Trophoblast cell (in vitro differentiated cells and primary cell): ENCODE data around the gene HSPBP1.

Experiments used
- DNase-seq, 2 donors: peaks; one replicate each; pipeline ENCODE4 v3.0.0-alpha.2; 2016
- H2AFZ ChIP-seq: 2 replicates; pipeline ENCODE4 v1.6.1; 2013; ENCODE audit warnings: low read length, moderate library complexity, mild to moderate bottlenecking; ENCODE audit not compliant: insufficient read depth, poor library complexity
- H2AK5ac ChIP-seq: 2 replicates; pipeline ENCODE4 v1.6.1; 2013; ENCODE audit warnings: mild to moderate bottlenecking, low read length
- H2BK120ac ChIP-seq: 2 replicates; pipeline ENCODE4 v1.6.1; 2013; ENCODE audit warnings: low read length, mild to moderate bottlenecking, moderate library complexity; ENCODE audit not compliant: insufficient read depth, poor library complexity
- H2BK12ac ChIP-seq: 2 replicates; pipeline ENCODE4 v1.6.1; 2013; ENCODE audit warnings: mild to moderate bottlenecking, low read length, moderate library complexity
- H2BK5ac ChIP-seq: 2 replicates; pipeline ENCODE4 v1.6.1; 2013; ENCODE audit warnings: low read length, low read depth, moderate library complexity, mild to moderate bottlenecking; ENCODE audit not compliant: poor library complexity
- H3K14ac ChIP-seq: 2 replicates; pipeline ENCODE4 v1.6.1; 2013; ENCODE audit warnings: mild to moderate bottlenecking, low read length
- H3K18ac ChIP-seq: 2 replicates; pipeline ENCODE4 v1.6.1; 2013; ENCODE audit warnings: mild to moderate bottlenecking, low read length
- H3K23ac ChIP-seq: 2 replicates; pipeline ENCODE4 v1.6.1; 2013; ENCODE audit warnings: low read length
- H3K27ac ChIP-seq: 2 replicates; pipeline ENCODE4 v1.5.1; 2013; ENCODE audit warnings: low read depth, mild to moderate bottlenecking, inconsistent platforms, low read length, moderate library complexity
- H3K27me3 ChIP-seq: 2 replicates; pipeline ENCODE4 v1.6.1; 2013; ENCODE audit warnings: inconsistent platforms, mild to moderate bottlenecking, low read length, moderate library complexity; ENCODE audit not compliant: insufficient read depth
- H3K36me3 ChIP-seq, 2 experiments: 1 replicate in 1 of 2; 2 replicates in 1 of 2; pipeline ENCODE4 v1.6.1; 2013; ENCODE audit warnings: low read length in 2 of 2, mild to moderate bottlenecking in 2 of 2, moderate library complexity in 1 of 2; ENCODE audit not compliant: insufficient read depth in 2 of 2, control insufficient read depth in 1 of 2
- H3K4ac ChIP-seq: 2 replicates; pipeline ENCODE4 v1.6.1; 2013; ENCODE audit warnings: low read depth, mild to moderate bottlenecking, low read length, moderate library complexity
- H3K4me1 ChIP-seq, 2 experiments: 1 replicate in 1 of 2; 2 replicates in 1 of 2; pipeline ENCODE4 v1.6.1; 2013; ENCODE audit warnings: low read length in 2 of 2, mild to moderate bottlenecking in 2 of 2, moderate library complexity in 1 of 2; ENCODE audit not compliant: insufficient read depth in 2 of 2, control insufficient read depth in 1 of 2
- H3K4me2 ChIP-seq: 2 replicates; pipeline ENCODE4 v1.6.1; 2013; ENCODE audit warnings: inconsistent platforms, mild to moderate bottlenecking, low read length, moderate library complexity
- H3K4me3 ChIP-seq: 2 replicates; pipeline ENCODE4 v1.5.1; 2013; ENCODE audit warnings: mild to moderate bottlenecking, low read depth, low read length, inconsistent platforms
- H3K79me1 ChIP-seq: one replicate; pipeline ENCODE4 v1.6.1; 2013; ENCODE audit warnings: low read length
- H3K79me2 ChIP-seq: 2 replicates; pipeline ENCODE4 v1.6.1; 2013; ENCODE audit warnings: low read length, mild to moderate bottlenecking; ENCODE audit not compliant: control insufficient read depth, insufficient read depth, poor library complexity
- H3K9ac ChIP-seq: 2 replicates; pipeline ENCODE4 v1.6.1; 2013; ENCODE audit warnings: mild to moderate bottlenecking, low read length
- H3K9me3 ChIP-seq: 2 replicates; pipeline ENCODE4 v1.6.1; 2013; ENCODE audit warnings: low read depth, mild to moderate bottlenecking, control low read depth, inconsistent platforms, low read length; ENCODE audit not compliant: insufficient read depth
- H4K12ac ChIP-seq: 2 replicates; pipeline ENCODE4 v1.6.1; 2013; ENCODE audit warnings: low read depth, mild to moderate bottlenecking, low read length, moderate library complexity
- H4K8ac ChIP-seq: 2 replicates; pipeline ENCODE4 v1.6.1; 2013; ENCODE audit warnings: low read depth, mild to moderate bottlenecking, low read length, moderate library complexity
- H4K91ac ChIP-seq: one replicate; pipeline ENCODE4 v1.6.1; 2013; ENCODE audit warnings: low read depth, mild to moderate bottlenecking, low read length, moderate library complexity
- WGBS: extraction: QIAGEN DNeasy Blood & Tissue Kit; methylation state at CpG from one replicate; pipeline ENCODE4 v1.1.7; 2013; ENCODE audit warnings: missing lambda C conversion rate; ENCODE audit not compliant: insufficient read length, insufficient coverage; ENCODE audit errors: extremely low coverage; 5-methylcytosine and 5-hydroxymethylcytosine counted together

HSPBP1 gene

DNA sequence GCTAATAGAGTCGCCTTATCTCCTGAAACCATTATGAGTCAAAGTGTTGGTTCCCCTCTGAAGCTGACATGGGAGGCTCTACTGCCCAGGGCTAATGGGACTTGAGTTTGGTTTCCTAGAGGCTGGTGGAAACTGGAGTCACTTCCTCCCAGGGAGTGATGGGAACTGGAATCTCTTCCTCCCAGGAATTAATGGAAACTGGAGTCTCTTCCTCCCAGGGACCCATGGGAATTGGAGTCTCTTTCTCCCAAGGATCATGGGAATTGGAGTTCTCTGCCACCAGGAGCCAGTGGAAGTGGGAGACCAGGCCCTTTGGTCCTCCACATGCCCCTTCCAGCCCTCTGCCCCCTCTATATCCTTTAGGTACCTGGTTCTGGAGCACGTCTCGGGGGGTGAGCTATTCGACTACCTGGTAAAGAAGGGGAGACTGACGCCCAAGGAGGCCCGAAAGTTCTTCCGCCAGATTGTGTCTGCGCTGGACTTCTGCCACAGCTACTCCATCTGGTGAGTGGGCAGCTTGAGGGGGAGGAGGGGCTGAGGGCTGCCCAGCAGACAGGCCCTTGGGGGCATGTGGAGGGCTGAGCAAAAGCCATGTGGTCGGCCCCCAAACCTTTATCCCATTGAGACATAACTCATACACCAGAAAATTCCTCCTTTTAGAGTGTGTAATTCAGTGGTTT is 9.3 kb upstream of the HSPBP1 start:
- Histone ChIP-seq H3K4ac (no peak overlapping the region), H3K9me3 (peaks cover 4% of the 10 kb centered on the region), H2BK120ac (no peak overlapping the region), H3K27ac (no peak overlapping the region), H3K4me3 (no peak overlapping the region), H3K79me1 (no peaks in the 10 kb centered on the region), H2BK5ac (no peak overlapping the region), H2AK5ac (no peak overlapping the region), H2BK12ac (no peak overlapping the region), H4K91ac (no peak overlapping the region), H2AFZ (no peak overlapping the region), H3K18ac (no peak overlapping the region), H3K27me3 (no peaks in the 10 kb centered on the region), H4K8ac (no peak overlapping the region), H4K12ac (no peak overlapping the region), H3K23ac (no peak overlapping the region), H3K14ac (no peak overlapping the region), H3K9ac (no peak overlapping the region), H3K36me3 (peaks cover 9 to 16% of the 10 kb centered on the region in 2 experiments), H3K4me1 (peaks cover 3 to 6% of the 10 kb centered on the region in 2 experiments), H3K4me2 (no peak overlapping the region), H3K79me2 (no peaks in the 10 kb centered on the region)
- no peak for DNase-seq
- WGBS: no CpG with 5 or more reads among the region's 9 CpGs

DNA sequence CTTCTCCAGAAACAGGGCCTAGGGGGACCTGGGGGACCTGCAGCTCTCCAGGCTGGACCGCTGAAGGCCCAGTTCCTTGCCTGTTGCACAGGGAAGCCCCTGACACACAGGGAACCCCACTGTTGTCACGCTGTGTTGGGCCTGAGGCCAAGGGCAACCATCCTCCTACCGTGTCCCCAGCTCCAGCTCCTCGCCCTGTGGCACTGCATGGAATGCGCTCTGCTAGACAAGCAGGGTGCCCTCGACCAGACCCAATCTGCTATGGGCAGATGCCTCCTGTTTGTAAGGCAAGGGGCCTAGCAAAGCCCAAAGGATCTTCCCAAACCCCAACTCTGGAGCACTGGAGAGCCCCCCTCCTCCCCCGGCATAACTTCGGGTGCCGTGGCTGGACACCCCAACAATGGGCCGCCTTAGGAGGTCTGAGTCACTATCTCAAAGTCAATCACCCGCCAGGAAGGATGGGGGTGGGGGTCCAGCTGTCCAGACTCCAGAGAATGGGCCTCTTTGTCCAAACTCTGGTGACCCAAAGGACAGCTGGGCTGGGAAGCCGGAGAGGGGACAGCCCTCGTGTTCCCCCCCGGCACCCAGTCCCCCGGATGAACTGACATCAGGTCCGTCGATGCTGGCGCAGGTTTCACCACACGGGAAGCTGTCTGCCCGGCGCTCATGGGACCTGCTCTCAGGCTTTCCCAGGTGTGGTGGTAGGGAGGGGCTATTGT is 7.6 kb upstream of the HSPBP1 start:
- Histone ChIP-seq H3K14ac (no peak overlapping the region), H2BK5ac (no peak overlapping the region), H2BK120ac (no peak overlapping the region), H4K8ac (no peak overlapping the region), H4K12ac (no peak overlapping the region), H3K36me3 (peaks cover 9 to 14% of the 10 kb centered on the region in 2 experiments), H2AK5ac (no peak overlapping the region), H3K18ac (no peak overlapping the region), H2BK12ac (no peak overlapping the region), H2AFZ (no peak overlapping the region), H3K4me1 (peaks cover 3 to 6% of the 10 kb centered on the region in 2 experiments), H3K27ac (no peak overlapping the region), H3K9ac (peak overlapping the region; percentile 15), H3K79me1 (no peaks in the 10 kb centered on the region), H3K27me3 (no peaks in the 10 kb centered on the region), H4K91ac (no peak overlapping the region), H3K4me2 (no peak overlapping the region), H3K79me2 (no peaks in the 10 kb centered on the region), H3K9me3 (peaks cover 4% of the 10 kb centered on the region), H3K23ac (no peak overlapping the region), H3K4me3 (no peak overlapping the region), H3K4ac (no peak overlapping the region)
- no CpG with 5 or more reads among the region's 21 CpGs for WGBS
- no peak for DNase-seq

DNA sequence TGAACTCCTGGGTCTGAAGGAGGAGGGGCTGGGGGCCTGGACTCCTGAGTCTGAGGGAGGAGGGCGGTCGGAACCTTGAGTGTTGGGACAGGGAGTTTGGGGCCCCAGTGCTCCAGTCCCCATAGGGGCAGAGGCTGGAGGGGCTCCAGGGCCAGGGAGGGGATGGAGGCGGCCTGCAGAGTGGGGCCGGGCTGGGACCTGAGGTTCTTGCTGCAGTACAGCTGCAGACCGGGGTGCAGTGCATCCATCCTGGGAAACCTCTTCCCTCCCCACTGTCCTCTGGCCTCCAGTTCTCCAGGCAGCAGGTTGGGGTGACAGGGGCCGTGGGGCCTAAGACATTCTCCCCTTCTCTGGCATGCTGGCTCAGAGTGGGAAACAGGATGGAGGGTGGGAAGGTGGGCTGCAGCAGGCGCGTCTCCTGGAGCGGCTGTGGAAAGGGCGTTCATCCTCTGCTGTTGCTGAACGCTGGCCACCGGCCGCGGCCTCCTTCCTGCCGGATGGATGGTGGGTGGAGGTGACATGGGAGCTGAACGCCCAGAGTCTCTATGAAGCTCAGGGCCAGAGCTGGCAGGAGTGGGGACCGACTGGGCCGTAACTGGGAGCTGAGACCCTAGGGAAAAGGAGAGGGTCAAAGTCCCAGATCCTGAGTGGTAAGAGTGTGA is 5.5 kb upstream of the HSPBP1 start:
- Histone ChIP-seq H3K4me3 (no peak overlapping the region), H2AK5ac (no peak overlapping the region), H3K9me3 (peaks cover 4% of the 10 kb centered on the region), H3K4ac (no peak overlapping the region), H3K4me1 (peaks cover 3 to 6% of the 10 kb centered on the region in 2 experiments), H3K18ac (peak overlapping the region; percentile 35), H4K12ac (no peak overlapping the region), H3K14ac (no peak overlapping the region), H4K91ac (no peak overlapping the region), H2AFZ (no peak overlapping the region), H3K9ac (no peak overlapping the region), H3K4me2 (peak overlapping the region; percentile 6), H3K27me3 (no peaks in the 10 kb centered on the region), H2BK120ac (no peak overlapping the region), H2BK12ac (no peak overlapping the region), H3K79me2 (no peaks in the 10 kb centered on the region), H3K23ac (no peak overlapping the region), H3K27ac (no peak overlapping the region), H3K36me3 (peaks cover 9 to 14% of the 10 kb centered on the region in 2 experiments), H4K8ac (no peak overlapping the region), H2BK5ac (no peak overlapping the region), H3K79me1 (peaks cover 3% of the 10 kb centered on the region)
- no CpG with 5 or more reads among the region's 18 CpGs for WGBS
- no peak for DNase-seq

GRCh38 chr19:55284405-55285058 is 4.6 kb upstream of the HSPBP1 start:
- Histone ChIP-seq H3K36me3 (peaks cover 9 to 14% of the 10 kb centered on the region in 2 experiments), H4K91ac (peak overlapping the region; percentile 37), H2AK5ac (peak overlapping the region; percentile 50), H3K79me2 (no peaks in the 10 kb centered on the region), H3K4ac (no peak overlapping the region), H3K4me2 (peak overlapping the region; percentile 56), H3K14ac (peak overlapping the region; percentile 33), H3K9me3 (peaks cover 4% of the 10 kb centered on the region), H3K18ac (peak overlapping the region; percentile 43), H2AFZ (no peak overlapping the region), H3K27me3 (no peaks in the 10 kb centered on the region), H3K4me1 (peaks cover 3 to 6% of the 10 kb centered on the region in 2 experiments), H3K27ac (no peak overlapping the region), H4K12ac (no peak overlapping the region), H3K4me3 (peak overlapping the region; percentile 32), H3K23ac (no peak overlapping the region), H4K8ac (peak overlapping the region; percentile 51), H2BK12ac (no peak overlapping the region), H2BK120ac (no peak overlapping the region), H2BK5ac (no peak overlapping the region), H3K9ac (no peak overlapping the region), H3K79me1 (peaks cover 3% of the 10 kb centered on the region)
- no peak for DNase-seq
- WGBS: no CpG with 5 or more reads among the region's 16 CpGs
